H9 (cell line): Measurements from ENCODE around the gene WWC2. TPM values are rescaled to one million over a fixed set of nuclear protein-coding genes. Genes with fewer than 3 reads are reported as not detected.

ENCODE experiments used
- DNase-seq: peaks from one replicate; pipeline ENCODE4 v3.0.0-alpha.2; 2017
- H2AFZ ChIP-seq: one replicate; pipeline ENCODE4 v1.6.1; 2013; ENCODE audit warnings: mild to moderate bottlenecking, low read length, control low read depth, moderate library complexity
- H2AK5ac ChIP-seq: 2 replicates; pipeline ENCODE4 v1.6.1; 2013; ENCODE audit warnings: low read length, control low read depth, mixed read lengths; ENCODE audit not compliant: insufficient read length
- H2BK120ac ChIP-seq: one replicate; pipeline ENCODE4 v1.6.1; 2013; ENCODE audit warnings: low read depth, mild to moderate bottlenecking, low read length, control low read depth, inconsistent platforms; ENCODE audit not compliant: poor library complexity, severe bottlenecking
- H2BK12ac ChIP-seq: 2 replicates; pipeline ENCODE4 v1.6.1; 2013; ENCODE audit warnings: low read length, control low read depth, mixed read lengths, low read depth; ENCODE audit not compliant: insufficient read length
- H2BK15ac ChIP-seq: 2 replicates; pipeline ENCODE4 v1.6.1; 2013; ENCODE audit warnings: low read depth, low read length, control low read depth
- H2BK20ac ChIP-seq: one replicate; pipeline ENCODE4 v1.6.1; 2013; ENCODE audit warnings: low read depth, mild to moderate bottlenecking, low read length, control low read depth, inconsistent platforms; ENCODE audit not compliant: poor library complexity, severe bottlenecking
- H2BK5ac ChIP-seq: 2 replicates; pipeline ENCODE4 v1.6.1; 2013; ENCODE audit warnings: low read length, control low read depth, mixed read lengths; ENCODE audit not compliant: insufficient read length
- H3K14ac ChIP-seq: 2 replicates; pipeline ENCODE4 v1.6.1; 2013; ENCODE audit warnings: low read length, control low read depth; ENCODE audit not compliant: insufficient read depth
- H3K18ac ChIP-seq: 2 replicates; pipeline ENCODE4 v1.6.1; 2013; ENCODE audit warnings: low read depth, mild to moderate bottlenecking, mixed read lengths, low read length, control low read depth; ENCODE audit not compliant: insufficient read length
- H3K23ac ChIP-seq: 2 replicates; pipeline ENCODE4 v1.6.1; 2013; ENCODE audit warnings: low read length, control low read depth, mixed read lengths, low read depth; ENCODE audit not compliant: insufficient read length
- H3K23me2 ChIP-seq: 2 replicates; pipeline ENCODE4 v1.6.1; 2013; ENCODE audit warnings: low read depth, mild to moderate bottlenecking, mixed read lengths, low read length, control low read depth; ENCODE audit not compliant: insufficient read length, poor library complexity, severe bottlenecking
- H3K27ac ChIP-seq: 2 replicates; pipeline ENCODE4 v1.5.1; 2013; ENCODE audit warnings: low read length, control low read depth, mixed read lengths, low read depth; ENCODE audit not compliant: insufficient read length
- H3K27me3 ChIP-seq: 2 replicates; pipeline ENCODE4 v1.6.1; 2013; ENCODE audit warnings: low read length, control low read depth, inconsistent platforms; ENCODE audit not compliant: insufficient read depth
- H3K4ac ChIP-seq: 2 replicates; pipeline ENCODE4 v1.6.1; 2013; ENCODE audit warnings: low read depth, mild to moderate bottlenecking, control low read depth, inconsistent platforms, low read length, moderate library complexity
- H3K4me1 ChIP-seq: 2 replicates; pipeline ENCODE4 v1.6.1; 2013; ENCODE audit warnings: low read length, control low read depth, inconsistent platforms; ENCODE audit not compliant: insufficient read depth
- H3K4me2 ChIP-seq: 2 replicates; pipeline ENCODE4 v1.6.1; 2013; ENCODE audit warnings: low read length, control low read depth, mixed read lengths; ENCODE audit not compliant: insufficient read length, insufficient read depth
- H3K56ac ChIP-seq: 2 replicates; pipeline ENCODE4 v1.6.1; 2013; ENCODE audit warnings: low read depth, mild to moderate bottlenecking, mixed read lengths, low read length, control low read depth; ENCODE audit not compliant: insufficient read length
- H3K79me1 ChIP-seq: 2 replicates; pipeline ENCODE4 v1.6.1; 2013; ENCODE audit warnings: low read depth, mild to moderate bottlenecking, moderate library complexity, low read length, control low read depth, inconsistent platforms; ENCODE audit not compliant: insufficient read depth, poor library complexity, severe bottlenecking
- H3K79me2 ChIP-seq: 2 replicates; pipeline ENCODE4 v1.6.1; 2013; ENCODE audit warnings: low read length, control low read depth, inconsistent platforms; ENCODE audit not compliant: insufficient read depth
- H3K9ac ChIP-seq: 2 replicates; pipeline ENCODE4 v1.6.1; 2013; ENCODE audit warnings: low read length, control low read depth, mixed read lengths; ENCODE audit not compliant: insufficient read length; ENCODE audit errors: extremely low read depth
- H3K9me3 ChIP-seq: one replicate; pipeline ENCODE4 v1.6.1; 2013; ENCODE audit warnings: low read depth, low read length, inconsistent platforms; ENCODE audit not compliant: control insufficient read depth
- H3T11ph ChIP-seq: one replicate; pipeline ENCODE4 v1.6.1; 2013; ENCODE audit warnings: mild to moderate bottlenecking, low read length, control low read depth, inconsistent platforms
- H4K20me1 ChIP-seq: one replicate; pipeline ENCODE4 v1.6.1; 2013; ENCODE audit not compliant: control insufficient read depth, insufficient read length, insufficient read depth
- H4K5ac ChIP-seq: 2 replicates; pipeline ENCODE4 v1.6.1; 2013; ENCODE audit warnings: low read depth, mild to moderate bottlenecking, mixed read lengths, low read length, control low read depth; ENCODE audit not compliant: insufficient read length
- H4K8ac ChIP-seq: replicated peaks from 2 replicates; pipeline ENCODE4 v1.6.1; 2013; ENCODE audit warnings: low read length, control low read depth, mixed read lengths, low read depth; ENCODE audit not compliant: insufficient read length
- H4K91ac ChIP-seq: 2 replicates; pipeline ENCODE4 v1.6.1; 2013; ENCODE audit warnings: low read depth, mild to moderate bottlenecking, moderate library complexity, mixed read lengths, low read length, control low read depth; ENCODE audit not compliant: insufficient read length
- H3K27ac Mint-ChIP-seq, 3 experiments: 2 replicates in 2 of 3; 3 replicates in 1 of 3; pipeline ENCODE4 v1.8.0; 2020 to 2021; ENCODE audit warnings: mixed read lengths in 3 of 3, mild to moderate bottlenecking in 1 of 3, moderate library complexity in 1 of 3
- H3K27me3 Mint-ChIP-seq: 2 replicates; pipeline ENCODE4 v1.8.0; 2021; ENCODE audit warnings: low read depth, mild to moderate bottlenecking, moderate library complexity, mixed read lengths
- H3K36me3 Mint-ChIP-seq, 3 experiments: 2 replicates in 2 of 3; 3 replicates in 1 of 3; pipeline ENCODE4 v1.8.0; 2020 to 2021; ENCODE audit warnings: low read depth in 3 of 3, mixed read lengths in 3 of 3; ENCODE audit not compliant: insufficient read depth in 1 of 3
- H3K4me1 Mint-ChIP-seq, 2 experiments: 2 replicates each; pipeline ENCODE4 v1.8.0; 2020; ENCODE audit warnings: mixed read lengths in 2 of 2
- H3K4me3 Mint-ChIP-seq, 2 experiments: 2 replicates in 1 of 2; 3 replicates in 1 of 2; pipeline ENCODE4 v1.8.0; 2020 to 2021; ENCODE audit warnings: mild to moderate bottlenecking in 2 of 2, mixed read lengths in 2 of 2, moderate library complexity in 1 of 2
- H3K9me3 Mint-ChIP-seq, 2 experiments: 2 replicates in 1 of 2; 3 replicates in 1 of 2; pipeline ENCODE4 v1.8.0; 2020; ENCODE audit warnings: mild to moderate bottlenecking in 2 of 2, mixed read lengths in 2 of 2, moderate library complexity in 1 of 2
- CTCF ChIP-seq: fragments of 200-600 bp; sonication (generic); conservative IDR thresholded peaks from 3 replicates; pipeline ENCODE4 v1.8.0; 2021; ENCODE audit warnings: antibody characterized with exemption, mild to moderate bottlenecking
- WGBS: extraction: QIAGEN DNeasy Blood & Tissue Kit; methylation state at CpG from one replicate; pipeline ENCODE4 v1.1.7; 2013; ENCODE audit warnings: missing lambda C conversion rate, low lambda C conversion rate, mixed read lengths; ENCODE audit not compliant: insufficient read length; ENCODE audit errors: extremely low coverage; 5-methylcytosine and 5-hydroxymethylcytosine counted together
- total RNA-seq: library from RNA; stranded (reverse); gene quantifications from 2 replicates; pipeline ENCODE4 v1.2.1, GENCODE V29; 2021

WWC2 gene
- total RNA-seq, 1 experiment from 2014 or later, result 106 TPM

DNA sequence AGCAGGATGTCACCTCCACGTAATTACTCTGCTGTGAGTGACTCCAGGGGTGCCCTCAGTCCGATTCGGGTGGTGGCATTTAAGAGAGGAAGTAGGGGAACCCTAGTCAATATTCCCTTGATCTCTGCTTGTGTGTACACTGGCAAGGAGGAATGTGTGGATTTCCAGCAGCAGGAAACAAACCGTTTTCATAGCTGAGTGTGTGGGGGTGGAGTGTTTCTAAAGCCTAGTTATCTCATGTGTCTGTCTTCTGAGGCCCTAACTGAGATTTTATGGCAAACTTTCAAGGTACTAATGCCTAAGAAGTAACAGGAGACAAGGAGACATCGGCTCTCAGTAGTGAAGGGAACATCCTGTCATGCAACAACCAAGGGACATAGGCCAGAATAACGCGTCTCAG lies 229.8 kb downstream of the WWC2 start:
- H2BK12ac ChIP-seq, result no peak overlapping the region
- H2BK20ac ChIP-seq, result no peak overlapping the region
- no peak overlapping the region for H3K14ac ChIP-seq
- H2BK15ac ChIP-seq, result no peak overlapping the region
- WGBS, result no CpG with 5 or more reads among the region's 7 CpGs
- no peak overlapping the region for H2AK5ac ChIP-seq
- H3K23ac ChIP-seq, result no peak overlapping the region
- H3T11ph ChIP-seq, result no peak overlapping the region
- no peak overlapping the region for H3K4me2 ChIP-seq
- no peak overlapping the region for H4K5ac ChIP-seq
- no peaks in the 10 kb centered on the region for H3K23me2 ChIP-seq
- H3K27me3 ChIP-seq, result no peaks in the 10 kb centered on the region
- DNase-seq, result no peak
- peaks cover 19 to 24% of the 10 kb centered on the region in 2 experiments for H3K9me3 Mint-ChIP-seq
- H3K27me3 Mint-ChIP-seq, result peaks cover 3% of the 10 kb centered on the region
- H2BK5ac ChIP-seq, result no peak overlapping the region
- TF ChIP-seq CTCF, result no peak
- no peak overlapping the region for H3K27ac Mint-ChIP-seq
- no peak overlapping the region for H2BK120ac ChIP-seq
- H3K27ac ChIP-seq, result no peak overlapping the region
- H3K4ac ChIP-seq, result no peak overlapping the region
- no peaks in the 10 kb centered on the region for H3K79me1 ChIP-seq
- no peak overlapping the region for H3K56ac ChIP-seq
- no peak overlapping the region for H3K18ac ChIP-seq
- no peak overlapping the region for H3K4me3 Mint-ChIP-seq
- H3K9me3 ChIP-seq, result no peaks in the 10 kb centered on the region
- H4K20me1 ChIP-seq, result no peaks in the 10 kb centered on the region
- no peak overlapping the region for H3K9ac ChIP-seq
- no peak overlapping the region for H4K8ac ChIP-seq
- H3K79me2 ChIP-seq, result no peaks in the 10 kb centered on the region
- H3K36me3 Mint-ChIP-seq, result peaks cover 8 to 22% (median 15%) of the 10 kb centered on the region in 3 experiments
- H4K91ac ChIP-seq, result no peak overlapping the region
- H3K4me1 Mint-ChIP-seq, result no peaks in the 10 kb centered on the region
- H3K4me1 ChIP-seq, result no peaks in the 10 kb centered on the region
- H2AFZ ChIP-seq, result no peak overlapping the region
